B cell (primary cell): Measurements from ENCODE around the gene PUM2.
"Not testable (repeated sequence)": the region's sequence is repeated elsewhere in the genome, so short reads cannot be mapped to it uniquely, and the experiment has no call there.

ENCODE experiments used
- EZH2 ChIP-seq: IDR thresholded peaks from 2 replicates; pipeline ENCODE4 v1.6.1; 2012; ENCODE audit warnings: borderline replicate concordance, low read depth, mild to moderate bottlenecking, moderate library complexity, low read length; ENCODE audit not compliant: insufficient read depth, poor library complexity, severe bottlenecking
- TF ChIP-seq, protein P1 (sequence below): fragments of 200-600 bp; IDR thresholded peaks from one replicate; pipeline ENCODE4 v1.8.0; 2022; ENCODE audit warnings: antibody characterized with exemption, mild to moderate bottlenecking

DNA sequence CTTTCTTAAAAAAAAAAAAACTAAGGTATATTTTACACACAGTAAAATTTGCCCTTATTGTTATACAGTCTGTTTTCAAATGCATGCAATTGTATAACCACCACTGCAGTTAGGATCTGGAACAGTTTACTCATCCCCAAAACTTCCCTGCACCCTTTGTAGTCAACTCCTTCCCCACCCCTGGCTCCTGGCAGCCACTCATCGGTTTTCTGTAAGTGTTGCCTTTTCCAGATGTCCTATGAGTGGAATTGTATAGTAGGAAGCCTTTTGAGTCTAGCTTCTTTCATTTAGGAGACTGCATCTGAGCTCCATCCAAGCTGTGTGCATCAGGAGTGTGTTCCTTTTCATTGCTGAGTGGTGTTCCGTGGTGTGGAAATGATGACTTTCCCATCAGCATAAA lies 116.0 kb downstream of the PUM2 start:
- TF ChIP-seq, protein P1, sequence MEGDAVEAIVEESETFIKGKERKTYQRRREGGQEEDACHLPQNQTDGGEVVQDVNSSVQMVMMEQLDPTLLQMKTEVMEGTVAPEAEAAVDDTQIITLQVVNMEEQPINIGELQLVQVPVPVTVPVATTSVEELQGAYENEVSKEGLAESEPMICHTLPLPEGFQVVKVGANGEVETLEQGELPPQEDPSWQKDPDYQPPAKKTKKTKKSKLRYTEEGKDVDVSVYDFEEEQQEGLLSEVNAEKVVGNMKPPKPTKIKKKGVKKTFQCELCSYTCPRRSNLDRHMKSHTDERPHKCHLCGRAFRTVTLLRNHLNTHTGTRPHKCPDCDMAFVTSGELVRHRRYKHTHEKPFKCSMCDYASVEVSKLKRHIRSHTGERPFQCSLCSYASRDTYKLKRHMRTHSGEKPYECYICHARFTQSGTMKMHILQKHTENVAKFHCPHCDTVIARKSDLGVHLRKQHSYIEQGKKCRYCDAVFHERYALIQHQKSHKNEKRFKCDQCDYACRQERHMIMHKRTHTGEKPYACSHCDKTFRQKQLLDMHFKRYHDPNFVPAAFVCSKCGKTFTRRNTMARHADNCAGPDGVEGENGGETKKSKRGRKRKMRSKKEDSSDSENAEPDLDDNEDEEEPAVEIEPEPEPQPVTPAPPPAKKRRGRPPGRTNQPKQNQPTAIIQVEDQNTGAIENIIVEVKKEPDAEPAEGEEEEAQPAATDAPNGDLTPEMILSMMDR: not testable (repeated sequence)
- not testable (repeated sequence) for TF ChIP-seq EZH2
